IPS DF 6.9 (cell line): ENCODE data around the gene OR51I1.

ENCODE experiments used
- DNase-seq: peaks from one replicate; pipeline ENCODE4 v3.0.0-alpha.2; 2013; ENCODE audit warnings: low read depth, low spot score
- H3K27ac ChIP-seq: one replicate; pipeline ENCODE4 v1.5.1; 2013; ENCODE audit warnings: low read length, control low read depth
- H3K27me3 ChIP-seq: 2 replicates; pipeline ENCODE4 v1.6.1; 2013; ENCODE audit warnings: mild to moderate bottlenecking, low read length; ENCODE audit not compliant: control insufficient read depth, insufficient read depth
- H3K36me3 ChIP-seq: 2 replicates; pipeline ENCODE4 v1.6.1; 2013; ENCODE audit warnings: low read length; ENCODE audit not compliant: control insufficient read depth, insufficient read depth
- H3K4me1 ChIP-seq: 2 replicates; pipeline ENCODE4 v1.6.1; 2013; ENCODE audit warnings: low read length; ENCODE audit not compliant: control insufficient read depth, insufficient read depth
- H3K4me3 ChIP-seq: 2 replicates; pipeline ENCODE4 v1.5.1; 2013; ENCODE audit warnings: mild to moderate bottlenecking, low read length
- H3K9me3 ChIP-seq: 2 replicates; pipeline ENCODE4 v1.6.1; 2013; ENCODE audit warnings: low read length, inconsistent platforms; ENCODE audit not compliant: control insufficient read depth, insufficient read depth
- WGBS: extraction: QIAGEN DNeasy Blood & Tissue Kit; methylation state at CpG from one replicate; pipeline ENCODE4 v1.1.7; 2013; ENCODE audit warnings: mixed read lengths, missing lambda C conversion rate; ENCODE audit not compliant: insufficient read length, insufficient coverage; 5-methylcytosine and 5-hydroxymethylcytosine counted together

The OR51I1 gene, protein sequence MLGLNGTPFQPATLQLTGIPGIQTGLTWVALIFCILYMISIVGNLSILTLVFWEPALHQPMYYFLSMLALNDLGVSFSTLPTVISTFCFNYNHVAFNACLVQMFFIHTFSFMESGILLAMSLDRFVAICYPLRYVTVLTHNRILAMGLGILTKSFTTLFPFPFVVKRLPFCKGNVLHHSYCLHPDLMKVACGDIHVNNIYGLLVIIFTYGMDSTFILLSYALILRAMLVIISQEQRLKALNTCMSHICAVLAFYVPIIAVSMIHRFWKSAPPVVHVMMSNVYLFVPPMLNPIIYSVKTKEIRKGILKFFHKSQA

DNA sequence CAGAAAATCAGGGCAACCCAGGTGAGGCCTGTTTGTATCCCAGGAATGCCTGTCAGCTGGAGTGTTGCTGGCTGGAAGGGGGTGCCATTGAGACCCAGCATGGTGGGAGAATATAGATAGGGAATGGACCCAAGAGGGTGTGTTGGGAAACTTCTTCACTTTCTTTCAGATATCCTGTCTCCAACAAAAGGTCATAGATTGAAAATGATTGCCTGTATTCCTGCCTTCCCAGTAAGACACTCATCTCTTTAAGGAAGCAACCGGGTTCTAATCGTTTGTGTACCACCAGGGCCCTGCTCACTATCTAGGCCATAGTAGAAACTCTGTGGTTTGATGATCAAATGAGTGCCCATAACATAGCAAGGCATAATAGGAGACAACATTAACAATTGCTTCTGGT is at the start of gene OR51I1:
TSS of gene OR51I1 (minus strand) at position 101 of the 400 bp plus-strand sequence. CDS start at position 101, 0 bp downstream.
- H3K36me3 ChIP-seq = no peaks in the 10 kb centered on the region
- no peak for DNase-seq
- H3K9me3 ChIP-seq = no peaks in the 10 kb centered on the region
- H3K4me1 ChIP-seq = no peaks in the 10 kb centered on the region
- H3K27me3 ChIP-seq = no peaks in the 10 kb centered on the region
- no peak within 1 kb of the TSS for H3K27ac ChIP-seq
- H3K4me3 ChIP-seq = no peak within 1 kb of the TSS
- no CpG with 5 or more reads among the region's 2 CpGs for WGBS

DNA sequence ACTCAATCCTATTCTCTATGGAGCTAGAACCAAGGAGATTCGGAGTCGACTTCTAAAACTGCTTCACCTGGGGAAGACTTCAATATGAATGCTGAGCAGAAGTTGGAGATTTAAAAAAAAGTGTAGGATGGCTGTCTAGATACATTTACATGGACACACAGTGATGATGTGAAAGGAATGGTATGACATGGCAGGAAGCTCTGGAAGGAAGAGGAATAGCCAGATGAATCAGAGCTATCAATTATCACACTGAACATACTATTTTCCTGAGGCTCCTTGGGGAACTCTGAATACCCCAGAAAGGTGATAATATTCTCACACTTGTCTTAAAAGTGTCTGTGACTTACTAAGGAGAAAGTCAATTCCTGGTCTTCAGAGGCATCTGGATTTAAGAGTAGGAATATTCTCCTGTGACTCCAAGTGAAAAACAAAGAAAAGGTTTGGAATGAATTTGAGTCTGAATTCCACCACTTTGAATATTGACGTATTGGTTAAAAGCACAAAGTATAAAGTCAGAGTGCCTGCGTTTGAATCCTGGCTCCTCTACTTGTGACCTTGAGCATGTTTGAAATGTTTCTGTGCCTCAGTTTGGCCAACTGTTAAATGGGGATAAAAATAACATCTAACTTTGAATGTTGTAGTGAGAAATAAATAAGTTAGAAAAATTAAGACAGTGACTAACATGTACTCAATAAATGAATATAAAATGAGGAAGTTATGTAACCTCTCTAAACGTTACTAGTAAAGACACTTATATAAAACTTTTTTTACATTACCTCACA is 48.5 kb upstream of the OR51I1 start:
- no peak overlapping the region for H3K27ac ChIP-seq
- H3K4me3 ChIP-seq = no peak overlapping the region
- no CpG with 5 or more reads among the region's 5 CpGs for WGBS
- H3K4me1 ChIP-seq = no peaks in the 10 kb centered on the region
- H3K9me3 ChIP-seq = no peaks in the 10 kb centered on the region
- DNase-seq = no peak
- no peaks in the 10 kb centered on the region for H3K36me3 ChIP-seq
- H3K27me3 ChIP-seq = no peaks in the 10 kb centered on the region

DNA sequence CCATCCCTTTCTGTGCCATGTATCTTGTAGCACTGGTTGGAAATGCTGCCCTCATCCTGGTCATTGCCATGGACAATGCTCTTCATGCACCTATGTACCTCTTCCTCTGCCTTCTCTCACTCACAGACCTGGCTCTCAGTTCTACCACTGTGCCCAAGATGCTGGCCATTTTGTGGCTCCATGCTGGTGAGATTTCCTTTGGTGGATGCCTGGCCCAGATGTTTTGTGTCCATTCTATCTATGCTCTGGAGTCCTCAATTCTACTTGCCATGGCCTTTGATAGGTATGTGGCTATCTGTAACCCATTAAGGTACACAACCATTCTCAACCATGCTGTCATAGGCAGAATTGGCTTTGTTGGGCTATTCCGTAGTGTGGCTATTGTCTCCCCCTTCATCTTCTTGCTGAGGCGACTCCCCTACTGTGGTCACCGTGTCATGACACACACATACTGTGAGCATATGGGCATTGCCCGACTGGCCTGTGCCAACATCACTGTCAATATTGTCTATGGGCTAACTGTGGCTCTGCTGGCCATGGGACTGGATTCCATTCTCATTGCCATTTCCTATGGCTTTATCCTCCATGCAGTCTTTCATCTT is 47.6 kb upstream of the OR51I1 start:
- DNase-seq = no peak
- Histone ChIP-seq H3K27me3 (no peaks in the 10 kb centered on the region), H3K4me1 (no peaks in the 10 kb centered on the region), H3K36me3 (no peaks in the 10 kb centered on the region), H3K27ac (no peak overlapping the region), H3K9me3 (no peaks in the 10 kb centered on the region), H3K4me3 (no peak overlapping the region)
- no CpG with 5 or more reads among the region's 4 CpGs for WGBS

DNA sequence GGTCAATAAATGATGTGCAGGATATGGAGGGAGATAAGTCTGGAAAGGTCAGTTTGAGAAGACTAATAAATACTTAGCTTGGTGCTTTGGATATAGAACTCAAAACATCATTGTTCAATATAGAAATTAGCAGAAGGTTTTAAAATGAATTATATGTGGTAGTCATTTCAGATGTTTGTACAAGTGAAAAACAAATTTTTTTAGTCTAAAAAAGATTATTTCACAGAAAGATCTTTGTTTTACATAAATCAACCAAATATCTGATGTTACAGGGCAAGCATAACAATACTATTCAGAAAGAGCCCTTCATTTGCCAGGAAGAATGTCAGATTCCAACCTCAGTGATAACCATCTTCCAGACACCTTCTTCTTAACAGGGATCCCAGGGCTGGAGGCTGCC is 47.1 kb upstream of the OR51I1 start, which contains the start of gene OR52D1:
TSS of gene OR52D1 (plus strand) at position 301 of the 400 bp plus-strand sequence. CDS start at position 323, 22 bp downstream.
- H3K9me3 ChIP-seq = no peaks in the 10 kb centered on the region
- H3K4me1 ChIP-seq = no peaks in the 10 kb centered on the region
- no peaks in the 10 kb centered on the region for H3K36me3 ChIP-seq
- no peak for DNase-seq
- H3K27ac ChIP-seq = no peak within 1 kb of the TSS
- H3K27me3 ChIP-seq = 0 out of 2 replicates have a peak, but pooled peaks cover 1% of the 10 kb centered on the region
- H3K4me3 ChIP-seq = no peak within 1 kb of the TSS

DNA sequence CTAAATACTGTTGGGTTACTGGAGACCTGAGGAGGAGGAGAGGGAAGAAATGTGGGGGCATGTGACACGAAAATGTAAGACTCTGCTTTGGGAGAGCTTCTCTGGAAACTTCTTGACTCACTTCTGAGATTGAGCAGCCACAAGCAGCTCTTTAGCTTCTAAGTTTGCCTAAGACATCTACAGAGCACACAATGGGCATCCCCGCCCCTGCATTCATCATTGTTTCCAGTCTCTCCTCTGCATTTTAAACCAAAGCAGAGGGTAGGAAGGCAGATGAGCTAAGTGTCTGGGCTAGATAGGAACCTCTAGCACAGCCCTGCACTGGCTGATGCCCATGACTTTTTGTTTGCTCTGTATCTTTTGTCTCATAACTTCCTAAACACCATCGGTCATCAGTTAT is 45.1 kb upstream of the OR51I1 start:
- H3K4me3 ChIP-seq = no peak overlapping the region
- DNase-seq = no peak
- WGBS = no CpG with 5 or more reads among the region's 3 CpGs
- no peaks in the 10 kb centered on the region for H3K4me1 ChIP-seq
- H3K27me3 ChIP-seq = 0 out of 2 replicates have a peak, but pooled peaks cover 1% of the 10 kb centered on the region
- no peaks in the 10 kb centered on the region for H3K9me3 ChIP-seq
- H3K27ac ChIP-seq = no peak overlapping the region
- H3K36me3 ChIP-seq = no peaks in the 10 kb centered on the region

DNA sequence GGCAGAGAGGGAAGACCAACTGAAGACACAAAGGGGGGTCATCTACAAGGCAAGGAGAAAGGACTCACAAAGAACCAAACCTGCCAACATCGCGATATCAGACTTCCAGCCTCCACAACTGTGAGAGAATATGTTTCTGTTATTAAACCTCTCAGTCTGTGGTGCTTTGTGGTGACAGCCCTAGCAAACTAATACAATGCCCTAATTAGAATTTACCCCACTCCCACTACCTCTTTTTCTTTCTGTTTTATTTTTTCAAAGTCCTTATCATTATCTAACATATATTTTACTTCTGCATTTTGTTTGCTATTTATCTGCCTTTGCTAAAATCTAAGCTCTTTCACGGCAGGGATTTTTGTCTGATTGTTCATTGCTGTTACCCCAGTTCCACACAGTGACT is 44.7 kb upstream of the OR51I1 start:
- Histone ChIP-seq H3K9me3 (no peaks in the 10 kb centered on the region), H3K4me1 (no peaks in the 10 kb centered on the region), H3K27me3 (0 out of 2 replicates have a peak, but pooled peaks cover 1% of the 10 kb centered on the region), H3K36me3 (no peaks in the 10 kb centered on the region), H3K4me3 (no peak overlapping the region), H3K27ac (no peak overlapping the region)
- no peak for DNase-seq
- WGBS = no CpG with 5 or more reads among the region's 3 CpGs

DNA sequence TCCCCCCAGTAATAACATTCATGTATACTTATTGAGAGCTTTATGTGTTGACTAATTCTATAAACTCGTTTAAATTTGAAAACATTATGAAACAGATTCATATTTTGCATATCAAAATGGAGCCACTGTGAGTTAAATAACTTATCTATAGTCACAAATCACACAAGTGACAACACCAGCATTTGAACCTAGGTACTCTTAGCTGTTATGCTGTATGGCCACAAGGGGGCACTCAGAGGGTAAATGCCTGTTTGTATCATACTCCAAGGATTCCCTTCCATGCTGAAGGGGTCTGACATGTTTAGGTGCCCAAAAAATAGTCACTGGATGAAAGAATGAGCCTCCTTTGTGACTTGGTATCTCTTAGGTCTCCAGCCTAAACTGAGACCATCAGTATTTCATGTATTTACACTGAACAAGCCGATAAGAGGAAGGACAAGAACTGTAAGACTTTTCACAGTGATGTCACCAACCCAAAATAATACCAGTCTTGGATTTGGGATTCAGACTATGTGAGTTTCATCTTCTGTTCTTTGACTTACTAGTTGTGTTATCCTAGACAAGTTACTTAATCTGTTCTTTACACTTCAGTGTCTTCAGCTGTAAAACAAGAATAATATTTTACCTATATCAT is 35.0 kb upstream of the OR51I1 start:
- DNase-seq = peak; percentile 20
- Histone ChIP-seq H3K27ac (no peak overlapping the region), H3K4me3 (no peak overlapping the region), H3K27me3 (no peaks in the 10 kb centered on the region), H3K4me1 (no peaks in the 10 kb centered on the region), H3K9me3 (no peaks in the 10 kb centered on the region), H3K36me3 (no peaks in the 10 kb centered on the region)
- WGBS = no CpG with 5 or more reads among the region's 2 CpGs

DNA sequence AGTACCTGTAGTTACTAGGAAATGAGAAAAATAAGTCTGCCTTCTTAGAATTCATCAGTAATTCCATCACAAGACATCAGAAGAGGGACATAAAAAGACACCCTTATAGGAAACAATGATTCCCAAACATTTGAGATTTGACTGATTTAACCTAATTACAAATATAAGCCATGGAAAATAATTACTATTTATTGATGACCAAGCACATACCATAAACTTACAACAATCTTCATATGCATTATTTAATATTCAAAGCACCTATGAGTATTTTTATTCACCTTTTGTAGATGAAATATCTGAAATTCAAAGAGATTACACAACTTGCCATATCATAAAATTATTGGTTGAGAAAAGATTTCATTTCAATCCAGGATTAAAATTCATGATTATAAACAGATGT is 32.6 kb upstream of the OR51I1 start:
- H3K27me3 ChIP-seq = no peaks in the 10 kb centered on the region
- H3K36me3 ChIP-seq = no peaks in the 10 kb centered on the region
- no peaks in the 10 kb centered on the region for H3K9me3 ChIP-seq
- H3K27ac ChIP-seq = no peak overlapping the region
- no peak for DNase-seq
- H3K4me3 ChIP-seq = no peak overlapping the region
- no peaks in the 10 kb centered on the region for H3K4me1 ChIP-seq

DNA sequence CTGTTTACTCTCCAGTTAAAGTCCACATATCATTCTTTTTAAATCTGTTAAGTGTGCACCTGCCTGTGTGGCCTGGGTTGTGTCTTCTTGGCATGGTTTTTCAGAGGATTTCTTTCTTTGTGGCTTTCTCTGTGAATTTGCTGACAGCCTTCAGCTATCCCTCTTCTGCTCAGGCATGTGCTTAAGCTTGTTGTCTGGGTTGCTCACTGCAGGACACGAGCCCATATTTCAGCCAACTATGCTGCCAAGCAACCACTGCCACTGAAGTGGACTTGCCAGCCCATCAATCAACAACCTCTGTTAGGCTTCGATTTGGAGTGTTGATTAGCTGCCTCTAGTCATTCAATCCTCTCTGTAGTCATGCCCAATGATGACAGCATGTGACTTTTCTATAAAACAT is 26.2 kb upstream of the OR51I1 start:
- H3K27ac ChIP-seq = no peak overlapping the region
- WGBS = no CpG with 5 or more reads among the region's 2 CpGs
- no peaks in the 10 kb centered on the region for H3K9me3 ChIP-seq
- H3K4me3 ChIP-seq = no peak overlapping the region
- no peaks in the 10 kb centered on the region for H3K27me3 ChIP-seq
- no peak for DNase-seq
- no peaks in the 10 kb centered on the region for H3K4me1 ChIP-seq
- no peaks in the 10 kb centered on the region for H3K36me3 ChIP-seq

DNA sequence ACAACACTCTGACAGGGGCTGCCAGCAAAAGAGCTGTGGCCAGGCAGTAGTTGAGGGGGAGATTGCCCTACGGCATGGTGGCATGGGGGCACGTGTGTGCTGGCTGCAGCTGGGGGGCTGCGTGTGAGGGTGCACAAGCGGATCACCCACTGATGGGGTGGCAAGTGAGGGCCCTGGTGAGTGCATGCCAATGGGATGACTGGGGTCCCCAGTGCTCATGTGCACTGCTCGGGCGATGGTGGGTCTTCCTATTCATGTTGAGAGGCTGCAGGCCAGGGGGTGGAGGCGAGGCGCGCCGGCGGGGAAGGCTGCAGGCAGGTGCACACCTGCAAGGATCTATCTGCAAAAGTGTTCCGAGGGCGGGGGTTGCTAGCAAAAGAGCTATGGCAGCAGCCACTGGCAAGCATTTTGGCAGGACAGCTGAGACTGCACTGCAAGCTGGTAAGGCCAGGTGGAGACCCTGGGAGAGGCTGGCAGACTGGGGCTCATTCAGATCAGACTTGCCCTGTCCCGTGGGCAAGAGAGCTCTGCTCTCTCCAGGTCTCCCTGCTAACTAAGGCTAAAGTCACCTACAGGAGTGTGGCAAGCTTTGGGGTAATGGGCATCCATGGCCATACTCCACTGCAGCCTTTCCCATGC is 19.8 kb upstream of the OR51I1 start:
- Histone ChIP-seq H3K9me3 (no peaks in the 10 kb centered on the region), H3K27me3 (no peaks in the 10 kb centered on the region), H3K4me3 (no peak overlapping the region), H3K27ac (no peak overlapping the region), H3K36me3 (no peaks in the 10 kb centered on the region), H3K4me1 (0 out of 2 replicates have a peak, but pooled peaks cover 2% of the 10 kb centered on the region)
- WGBS = no CpG with 5 or more reads among the region's 14 CpGs
- no peak for DNase-seq
